Purkinje cell (primary cell): ENCODE results near the gene SUSD6. TPM values are rescaled to one million over a fixed set of nuclear protein-coding genes. Genes with fewer than 3 reads are reported as not detected.

Experiments used
- polyA plus RNA-seq: library from polyadenylated mRNA; unstranded; fragments of >200 nt; fragmentation: Nextera tagmentation; gene quantifications from 2 replicates; pipeline ENCODE4 v1.2.1, GENCODE V29; 2014

Gene SUSD6, protein sequence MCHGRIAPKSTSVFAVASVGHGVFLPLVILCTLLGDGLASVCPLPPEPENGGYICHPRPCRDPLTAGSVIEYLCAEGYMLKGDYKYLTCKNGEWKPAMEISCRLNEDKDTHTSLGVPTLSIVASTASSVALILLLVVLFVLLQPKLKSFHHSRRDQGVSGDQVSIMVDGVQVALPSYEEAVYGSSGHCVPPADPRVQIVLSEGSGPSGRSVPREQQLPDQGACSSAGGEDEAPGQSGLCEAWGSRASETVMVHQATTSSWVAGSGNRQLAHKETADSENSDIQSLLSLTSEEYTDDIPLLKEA
- 2.0 and 7.0 TPM in 2 replicates for polyA plus RNA-seq

DNA sequence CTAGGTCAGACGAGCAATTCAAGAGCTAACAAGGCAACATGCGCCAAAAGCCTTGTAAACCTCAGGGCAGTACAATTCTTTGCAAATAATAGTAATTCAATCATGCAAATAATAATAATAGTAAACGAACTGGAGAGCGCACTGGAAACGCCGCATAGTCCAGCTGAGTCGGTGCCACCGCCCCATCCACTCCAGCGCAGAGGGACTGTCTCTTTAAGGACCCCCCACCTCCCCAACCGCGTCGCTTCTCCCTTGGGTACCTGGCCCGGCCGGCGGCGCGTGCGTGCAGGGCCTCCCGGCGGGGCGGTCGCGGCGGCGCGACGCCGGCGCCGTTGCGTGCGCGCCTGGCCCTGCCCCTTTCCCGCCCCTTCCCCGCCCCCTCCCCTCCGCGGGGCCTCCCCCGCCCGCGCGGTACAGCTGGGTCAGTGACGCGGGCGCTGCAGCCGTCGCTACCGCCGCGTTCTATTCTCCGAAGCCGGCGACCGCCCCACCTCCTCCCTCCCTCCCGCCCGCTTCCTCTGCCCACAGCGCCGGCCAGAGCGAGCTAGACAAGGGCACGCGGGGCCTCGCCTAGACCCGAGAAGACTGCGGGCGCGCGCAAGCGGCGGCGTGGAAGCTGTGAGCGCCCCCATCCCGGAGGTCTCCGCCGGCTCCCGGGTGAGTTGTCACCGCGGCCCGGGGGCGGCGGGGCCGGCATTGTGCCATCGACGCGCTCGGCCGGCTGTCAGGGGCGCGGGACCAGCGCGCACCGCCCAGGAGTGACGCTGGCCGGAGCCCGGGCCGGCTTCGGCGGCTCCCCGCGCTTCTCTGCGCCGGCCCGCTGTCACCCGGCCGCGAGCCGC, at the start of gene SUSD6:
Gene SUSD6 (plus strand): TSS at position 425 of the 842 bp plus-strand sequence. CDS start 46,997 bp downstream, outside the sequence.

GRCh38 chr14:69574263-69574953, 37.0 kb upstream of the SUSD6 start, which contains the start of gene CCDC177:
TSS of gene CCDC177 (minus strand) at chr14:69574871. CDS start at chr14:69573622, 1,249 bp downstream.

Other genes with a start within 250 kb of the SUSD6 start
- 122 and 127 TPM in 2 replicates for gene ERH, start 213.3 kb upstream of the SUSD6 start, polyA plus RNA-seq
- 34.6 and 36.1 TPM in 2 replicates for gene SLC39A9, start 212.9 kb upstream of the SUSD6 start, polyA plus RNA-seq
- 46.0 and 58.9 TPM in 2 replicates for gene PLEKHD1, start 126.9 kb upstream of the SUSD6 start, polyA plus RNA-seq
- gene CCDC177, start 36.7 kb upstream of the SUSD6 start, polyA plus RNA-seq: 0.13 TPM in 1 of 2 replicates, not detected in the other
- gene SRSF5, start 155.5 kb downstream of the SUSD6 start, polyA plus RNA-seq: 127 and 137 TPM in 2 replicates
- 0.23 TPM in 1 of 2 replicates, not detected in the other for gene SLC10A1, start 185.6 kb downstream of the SUSD6 start, polyA plus RNA-seq